Measurements from ENCODE around the gene JARID2. TPM values are rescaled to one million over a fixed set of nuclear protein-coding genes. Genes with fewer than 3 reads are reported as not detected.

JARID2 gene
- total and polyA plus RNA-seq, 2 of the 13 experiments (the other 11 are each of a cell fraction or from before 2014, with no cell fraction given), result 7.5 to 10.3 TPM

DNA sequence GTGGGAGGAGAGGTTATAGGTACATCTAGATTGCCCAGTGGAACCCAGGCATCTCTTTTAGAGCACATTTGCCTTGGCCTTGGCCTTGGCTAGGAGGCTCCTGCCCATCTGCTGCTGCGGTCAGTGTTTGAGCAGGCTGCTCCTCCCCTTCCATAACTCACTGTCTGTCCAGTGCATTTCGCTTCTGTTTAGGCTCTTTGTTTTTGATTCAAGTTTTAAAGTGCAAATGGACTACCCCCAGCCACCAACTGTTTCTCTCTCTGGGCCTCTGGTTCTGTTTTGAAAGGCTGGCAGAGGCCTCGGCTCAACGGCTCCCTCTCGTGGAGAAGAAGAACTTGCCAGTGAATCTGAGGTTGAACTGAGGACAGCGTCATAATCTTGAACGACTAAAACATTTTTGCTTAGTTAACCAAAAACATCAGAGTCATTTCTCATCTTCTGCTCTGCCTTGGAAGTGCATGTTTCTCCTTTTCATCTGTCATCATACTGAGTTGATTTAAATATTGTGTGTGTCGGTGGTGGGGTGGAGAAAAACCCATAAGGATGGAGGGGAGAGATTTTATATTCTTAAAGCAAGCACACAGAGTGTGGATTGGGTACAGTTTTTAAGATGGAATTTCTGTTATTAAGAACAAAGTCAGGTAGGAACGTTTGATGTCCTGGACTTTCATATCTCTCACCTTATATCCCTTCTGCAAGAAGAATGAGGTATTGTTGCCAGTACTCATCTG, 245.6 kb downstream of the JARID2 start (continued):
- TF ChIP-seq ZBTB7B (CRISPR knock-in tag; IDR thresholded peaks at IDR 0.05), result 0 out of 2 replicates have a peak, but pooled peaks have one; percentile 43
- TF ChIP-seq, protein P1, sequence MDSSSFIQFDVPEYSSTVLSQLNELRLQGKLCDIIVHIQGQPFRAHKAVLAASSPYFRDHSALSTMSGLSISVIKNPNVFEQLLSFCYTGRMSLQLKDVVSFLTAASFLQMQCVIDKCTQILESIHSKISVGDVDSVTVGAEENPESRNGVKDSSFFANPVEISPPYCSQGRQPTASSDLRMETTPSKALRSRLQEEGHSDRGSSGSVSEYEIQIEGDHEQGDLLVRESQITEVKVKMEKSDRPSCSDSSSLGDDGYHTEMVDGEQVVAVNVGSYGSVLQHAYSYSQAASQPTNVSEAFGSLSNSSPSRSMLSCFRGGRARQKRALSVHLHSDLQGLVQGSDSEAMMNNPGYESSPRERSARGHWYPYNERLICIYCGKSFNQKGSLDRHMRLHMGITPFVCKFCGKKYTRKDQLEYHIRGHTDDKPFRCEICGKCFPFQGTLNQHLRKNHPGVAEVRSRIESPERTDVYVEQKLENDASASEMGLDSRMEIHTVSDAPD (CRISPR knock-in tag; IDR thresholded peaks at IDR 0.05), result 0 out of 2 replicates have a peak, but pooled peaks have one; percentile 35
- TF ChIP-seq, protein P2, sequence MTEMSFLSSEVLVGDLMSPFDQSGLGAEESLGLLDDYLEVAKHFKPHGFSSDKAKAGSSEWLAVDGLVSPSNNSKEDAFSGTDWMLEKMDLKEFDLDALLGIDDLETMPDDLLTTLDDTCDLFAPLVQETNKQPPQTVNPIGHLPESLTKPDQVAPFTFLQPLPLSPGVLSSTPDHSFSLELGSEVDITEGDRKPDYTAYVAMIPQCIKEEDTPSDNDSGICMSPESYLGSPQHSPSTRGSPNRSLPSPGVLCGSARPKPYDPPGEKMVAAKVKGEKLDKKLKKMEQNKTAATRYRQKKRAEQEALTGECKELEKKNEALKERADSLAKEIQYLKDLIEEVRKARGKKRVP (CRISPR knock-in tag; IDR thresholded peaks at IDR 0.05), result 0 out of 4 replicates have a peak, but pooled peaks of 1 of the 2 experiments have one; percentile 15
- peak; percentile 48; the same call in 1 of the 2 replicates for TF ChIP-seq HDAC1 (CRISPR knock-in tag; IDR thresholded peaks at IDR 0.05)
- TF ChIP-seq NCOA2 (CRISPR knock-in tag; IDR thresholded peaks at IDR 0.05), result peak; percentile 54; the same call in 1 of the 2 replicates
- TF ChIP-seq GTF3A (CRISPR knock-in tag; conservative IDR thresholded peaks at IDR 0.05), result no peak
- TF ChIP-seq ZNF331 (CRISPR knock-in tag; IDR thresholded peaks at IDR 0.05), result peak; percentile 38; the same call in 1 of the 2 replicates
- TF ChIP-seq ARID5B (CRISPR knock-in tag; IDR thresholded peaks at IDR 0.05), result peak; percentile 79
- peak; percentile 70 for TF ChIP-seq HNF4A (CRISPR knock-in tag; IDR thresholded peaks at IDR 0.05)
- TF ChIP-seq, protein P3, sequence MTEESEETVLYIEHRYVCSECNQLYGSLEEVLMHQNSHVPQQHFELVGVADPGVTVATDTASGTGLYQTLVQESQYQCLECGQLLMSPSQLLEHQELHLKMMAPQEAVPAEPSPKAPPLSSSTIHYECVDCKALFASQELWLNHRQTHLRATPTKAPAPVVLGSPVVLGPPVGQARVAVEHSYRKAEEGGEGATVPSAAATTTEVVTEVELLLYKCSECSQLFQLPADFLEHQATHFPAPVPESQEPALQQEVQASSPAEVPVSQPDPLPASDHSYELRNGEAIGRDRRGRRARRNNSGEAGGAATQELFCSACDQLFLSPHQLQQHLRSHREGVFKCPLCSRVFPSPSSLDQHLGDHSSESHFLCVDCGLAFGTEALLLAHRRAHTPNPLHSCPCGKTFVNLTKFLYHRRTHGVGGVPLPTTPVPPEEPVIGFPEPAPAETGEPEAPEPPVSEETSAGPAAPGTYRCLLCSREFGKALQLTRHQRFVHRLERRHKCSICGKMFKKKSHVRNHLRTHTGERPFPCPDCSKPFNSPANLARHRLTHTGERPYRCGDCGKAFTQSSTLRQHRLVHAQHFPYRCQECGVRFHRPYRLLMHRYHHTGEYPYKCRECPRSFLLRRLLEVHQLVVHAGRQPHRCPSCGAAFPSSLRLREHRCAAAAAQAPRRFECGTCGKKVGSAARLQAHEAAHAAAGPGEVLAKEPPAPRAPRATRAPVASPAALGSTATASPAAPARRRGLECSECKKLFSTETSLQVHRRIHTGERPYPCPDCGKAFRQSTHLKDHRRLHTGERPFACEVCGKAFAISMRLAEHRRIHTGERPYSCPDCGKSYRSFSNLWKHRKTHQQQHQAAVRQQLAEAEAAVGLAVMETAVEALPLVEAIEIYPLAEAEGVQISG (CRISPR knock-in tag; IDR thresholded peaks at IDR 0.05), result peak; percentile 22; the same call in 1 of the 2 replicates
- 0 out of 2 replicates have a peak, but pooled peaks have one; percentile 52 for TF ChIP-seq ZBTB20 (CRISPR knock-in tag; IDR thresholded peaks at IDR 0.05; ENCODE audit: borderline replicate concordance, low read depth)
- TF ChIP-seq, protein P4, sequence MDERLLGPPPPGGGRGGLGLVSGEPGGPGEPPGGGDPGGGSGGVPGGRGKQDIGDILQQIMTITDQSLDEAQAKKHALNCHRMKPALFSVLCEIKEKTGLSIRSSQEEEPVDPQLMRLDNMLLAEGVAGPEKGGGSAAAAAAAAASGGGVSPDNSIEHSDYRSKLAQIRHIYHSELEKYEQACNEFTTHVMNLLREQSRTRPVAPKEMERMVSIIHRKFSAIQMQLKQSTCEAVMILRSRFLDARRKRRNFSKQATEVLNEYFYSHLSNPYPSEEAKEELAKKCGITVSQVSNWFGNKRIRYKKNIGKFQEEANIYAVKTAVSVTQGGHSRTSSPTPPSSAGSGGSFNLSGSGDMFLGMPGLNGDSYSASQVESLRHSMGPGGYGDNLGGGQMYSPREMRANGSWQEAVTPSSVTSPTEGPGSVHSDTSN (CRISPR knock-in tag; IDR thresholded peaks at IDR 0.05), result peak; percentile 77
- no peak for TF ChIP-seq ZNF513 (CRISPR knock-in tag; conservative IDR thresholded peaks at IDR 0.05)
- peak in 1 of 2 experiments; percentile 29; a peak in 1 of 4 replicates for TF ChIP-seq NR2F1 (CRISPR knock-in tag; IDR thresholded peaks at IDR 0.05)
- no peak for TF ChIP-seq NFRKB (IDR thresholded peaks at IDR 0.05)
- no peak for TF ChIP-seq ZBTB21 (CRISPR knock-in tag; IDR thresholded peaks at IDR 0.05)

All from HepG2 (cell line).